GM19372 (cell line): ENCODE data around the gene CSMD2.

ENCODE experiments used
- ATAC-seq: cut with Tn5 transposase; IDR thresholded peaks from one replicate; pipeline ENCODE4 v1.9.1; 2021; ENCODE audit warnings: mild to moderate bottlenecking, low read depth, moderate library complexity; ENCODE audit not compliant: unreplicated experiment

Gene CSMD2

GRCh38 chr1:33875862-33876261 lies 289.2 kb downstream of the CSMD2 start:
- ATAC-seq = no peak

- no peak for ATAC-seq
These were observed 290.4 kb downstream of the CSMD2 start for GRCh38 chr1:33874636-33875035.

GRCh38 chr1:33872683-33873082 lies 292.3 kb downstream of the CSMD2 start:
- ATAC-seq = no peak

GRCh38 chr1:33872275-33872674 lies 292.8 kb downstream of the CSMD2 start:
- no peak for ATAC-seq

- ATAC-seq = no peak
These were observed 297.3 kb downstream of the CSMD2 start for GRCh38 chr1:33867684-33868083.

GRCh38 chr1:33866281-33866680 lies 298.7 kb downstream of the CSMD2 start:
- ATAC-seq = no peak

- ATAC-seq = no peak
These were observed 300.3 kb downstream of the CSMD2 start for GRCh38 chr1:33864460-33865389.

- ATAC-seq = no peak
These were observed 301.3 kb downstream of the CSMD2 start, which contains the start of gene HMGB4 for GRCh38 chr1:33863779-33864178. HMGB4 (plus strand) TSS chr1:33864079; CDS start chr1:33864192, 113 bp downstream.

GRCh38 chr1:33860671-33861070 lies 304.4 kb downstream of the CSMD2 start:
- ATAC-seq = no peak

GRCh38 chr1:33854091-33854490 lies 310.9 kb downstream of the CSMD2 start:
- ATAC-seq = no peak

GRCh38 chr1:33853431-33853830 lies 311.6 kb downstream of the CSMD2 start:
- no peak for ATAC-seq

GRCh38 chr1:33852711-33853110 lies 312.3 kb downstream of the CSMD2 start:
- ATAC-seq = no peak

- no peak for ATAC-seq
These were observed 314.5 kb downstream of the CSMD2 start for GRCh38 chr1:33850481-33850880.

- ATAC-seq = no peak
These were observed 315.8 kb downstream of the CSMD2 start for GRCh38 chr1:33849211-33849610.

GRCh38 chr1:33848205-33848937 lies 316.7 kb downstream of the CSMD2 start:
- ATAC-seq = no peak

GRCh38 chr1:33846861-33847260 lies 318.2 kb downstream of the CSMD2 start:
- ATAC-seq = no peak

GRCh38 chr1:33844166-33844565 lies 320.9 kb downstream of the CSMD2 start:
- ATAC-seq = no peak

GRCh38 chr1:33842348-33842747 lies 322.7 kb downstream of the CSMD2 start:
- ATAC-seq = no peak

GRCh38 chr1:33841494-33841893 lies 323.5 kb downstream of the CSMD2 start:
- no peak for ATAC-seq

GRCh38 chr1:33837635-33838034 lies 327.4 kb downstream of the CSMD2 start:
- ATAC-seq = no peak

- no peak for ATAC-seq
These were observed 328.1 kb downstream of the CSMD2 start for GRCh38 chr1:33836911-33837310.

- no peak for ATAC-seq
These were observed 336.4 kb downstream of the CSMD2 start for GRCh38 chr1:33828654-33829053.
